Measurements from ENCODE around the gene CDK14.
"Not testable (repeated sequence)": the region's sequence is repeated elsewhere in the genome, so short reads cannot be mapped to it uniquely, and the experiment has no call there.

The CDK14 gene

GRCh38 chr7:90920336-90920735 lies 324.2 kb downstream of the CDK14 start:
- Histone ChIP-seq H4K20me1 (ENCODE audit: insufficient read depth, low read length, poor library complexity, severe bottlenecking) (no peaks in the 10 kb centered on the region), H2AFZ (ENCODE audit: low read length) (no peak overlapping the region), H3F3A (ENCODE audit: low read depth) (no peaks in the 10 kb centered on the region), H3K4me1 (ENCODE audit: insufficient read depth, low read length, poor library complexity, severe bottlenecking) (no peaks in the 10 kb centered on the region), H3K4me2 (ENCODE audit: low read depth, low read length, poor library complexity, severe bottlenecking) (no peak overlapping the region), H3K4me3 (ENCODE audit: low read length, poor library complexity, severe bottlenecking) (no peak overlapping the region), H3K36me3 (ENCODE audit: insufficient read depth, low read length) (no peaks in the 10 kb centered on the region), H3K79me2 (ENCODE audit: insufficient read depth, low read length) (no peaks in the 10 kb centered on the region), H3K9me3 (ENCODE audit: insufficient read depth, low read depth, low read length) (no peaks in the 10 kb centered on the region), H3K27me3 (ENCODE audit: insufficient read depth, low read length, poor library complexity, severe bottlenecking) (no peaks in the 10 kb centered on the region), H3K9me2 (replicated peaks; ENCODE audit: low read depth, low read length) (no peaks in the 10 kb centered on the region), H3K9ac (ENCODE audit: low read depth, low read length, poor library complexity, severe bottlenecking) (no peak overlapping the region)
- no peak for TF ChIP-seq CTCF (conservative IDR thresholded peaks at IDR 0.05; ENCODE audit: low read length)

- Histone ChIP-seq H4K20me1 (ENCODE audit: insufficient read depth, low read length, poor library complexity, severe bottlenecking) (no peaks in the 10 kb centered on the region), H3K4me1 (ENCODE audit: insufficient read depth, low read length, poor library complexity, severe bottlenecking) (no peaks in the 10 kb centered on the region), H3K36me3 (ENCODE audit: insufficient read depth, low read length) (no peaks in the 10 kb centered on the region), H3K9ac (ENCODE audit: low read depth, low read length, poor library complexity, severe bottlenecking) (no peak overlapping the region), H3K9me3 (ENCODE audit: insufficient read depth, low read depth, low read length) (no peaks in the 10 kb centered on the region), H3K4me3 (ENCODE audit: low read length, poor library complexity, severe bottlenecking) (no peak overlapping the region), H3K79me2 (ENCODE audit: insufficient read depth, low read length) (no peaks in the 10 kb centered on the region), H3K4me2 (ENCODE audit: low read depth, low read length, poor library complexity, severe bottlenecking) (no peak overlapping the region), H2AFZ (ENCODE audit: low read length) (no peak overlapping the region), H3K9me2 (replicated peaks; ENCODE audit: low read depth, low read length) (no peaks in the 10 kb centered on the region), H3K27me3 (ENCODE audit: insufficient read depth, low read length, poor library complexity, severe bottlenecking) (no peaks in the 10 kb centered on the region), H3F3A (ENCODE audit: low read depth) (no peaks in the 10 kb centered on the region)
- TF ChIP-seq EZH2phosphoT487 (IDR thresholded peaks at IDR 0.05; ENCODE audit: borderline replicate concordance) (no peak), CTCF (conservative IDR thresholded peaks at IDR 0.05; ENCODE audit: low read length) (no peak)
Observed at GRCh38 chr7:90923541-90923997, 327.4 kb downstream of the CDK14 start.

- not testable (repeated sequence) for H3K4me2 ChIP-seq (ENCODE audit: low read depth, low read length, poor library complexity, severe bottlenecking); H3K4me1 ChIP-seq (ENCODE audit: insufficient read depth, low read length, poor library complexity, severe bottlenecking); H2AFZ ChIP-seq (ENCODE audit: low read length); H4K20me1 ChIP-seq (ENCODE audit: insufficient read depth, low read length, poor library complexity, severe bottlenecking); H3K79me2 ChIP-seq (ENCODE audit: insufficient read depth, low read length); H3K9me2 ChIP-seq (replicated peaks; ENCODE audit: low read depth, low read length); H3K27me3 ChIP-seq (ENCODE audit: insufficient read depth, low read length, poor library complexity, severe bottlenecking); H3K9me3 ChIP-seq (ENCODE audit: insufficient read depth, low read depth, low read length); H3K4me3 ChIP-seq (ENCODE audit: low read length, poor library complexity, severe bottlenecking); H3F3A ChIP-seq (ENCODE audit: low read depth); H3K9ac ChIP-seq (ENCODE audit: low read depth, low read length, poor library complexity, severe bottlenecking); H3K36me3 ChIP-seq (ENCODE audit: insufficient read depth, low read length)
Observed at GRCh38 chr7:90928700-90929424, 332.7 kb downstream of the CDK14 start.

Measured in Loucy (cell line).